Stomach (tissue), 9 donors: ENCODE measurements around the gene SPAM1. TPM values are rescaled to one million over a fixed set of nuclear protein-coding genes. Genes with fewer than 3 reads are reported as not detected.

Source experiments
- DNase-seq, 2 donors: peaks; one replicate each; pipeline versions ENCODE4 v3.0.0 to v3.0.0-alpha.2; 2013 to 2019
- H3K27ac ChIP-seq, 5 donors: fragments of 200-600 bp in 4 of 5; sonication (generic) in 4 of 5; one replicate each; pipeline ENCODE4 v1.5.1; 2013 to 2019; ENCODE audit warnings: mild to moderate bottlenecking in 1 of 5, moderate library complexity in 1 of 5
- H3K27me3 ChIP-seq, 3 donors: fragments of 200-600 bp; sonication (generic); one replicate each; pipeline ENCODE4 v1.5.1; 2017 to 2019; ENCODE audit warnings: mixed run types in 1 of 3
- H3K36me3 ChIP-seq, 4 donors: fragments of 200-600 bp; sonication (generic); 1 replicate in 3 of 4; 2 replicates in 1 of 4; pipeline ENCODE4 v1.5.1; 2016 to 2019
- H3K4me1 ChIP-seq, 4 donors: fragments of 200-600 bp; sonication (generic); one replicate each; pipeline ENCODE4 v1.5.1; 2016 to 2019
- H3K4me3 ChIP-seq, 4 donors: fragments of 200-600 bp; sonication (generic) in 3 of 4; one replicate each; pipeline ENCODE4 v1.5.1; 2016 to 2019; ENCODE audit warnings: mild to moderate bottlenecking in 1 of 4
- H3K9me3 ChIP-seq, 4 donors: fragments of 200-600 bp; sonication (generic); one replicate each; pipeline ENCODE4 v1.5.1; 2016 to 2019
- EP300 ChIP-seq: sonication (generic); formaldehyde crosslinking; IDR thresholded peaks from one replicate; pipeline ENCODE4 v1.6.1; 2017; ENCODE audit warnings: antibody characterized with exemption
- POLR2A ChIP-seq, 4 donors: fragments of 450-650 bp; IDR thresholded peaks; one replicate each; pipeline ENCODE4 v1.6.1; 2016; ENCODE audit warnings: antibody characterized with exemption in 4 of 4, control low read depth in 2 of 4, mild to moderate bottlenecking in 1 of 4, moderate library complexity in 1 of 4
- POLR2AphosphoS5 ChIP-seq, 3 donors: sonication (generic); formaldehyde crosslinking; IDR thresholded peaks; one replicate each; pipeline ENCODE4 v1.6.1; 2016; ENCODE audit warnings: antibody characterized with exemption in 3 of 3
- WGBS, 5 donors: extraction: QIAGEN DNeasy Blood & Tissue Kit in 3 of 5; methylation state at CpG; one replicate each; pipeline versions ENCODE4 v1.1.5 to v1.1.7; 2013 to 2018; 5-methylcytosine and 5-hydroxymethylcytosine counted together
- intact Hi-C: fragments of 100-400 bp; cut with DNase I; formaldehyde crosslinking; loops from one replicate; pipeline ENCODE4 v1.15.1; 2023; ENCODE audit warnings: low total_unique reads
- polyA plus RNA-seq, 3 donors: library from polyadenylated mRNA; stranded (reverse); fragments of 200-250 nt; gene quantifications; one replicate each; pipeline ENCODE4 v1.2.3, GENCODE V29; 2013
- total RNA-seq, 5 donors: library from RNA; depleted of rRNA; stranded (reverse); fragments of >200 nt; gene quantifications; one replicate each; pipeline versions ENCODE4 v1.1.0 to v1.2.3, GENCODE V29; 2014 to 2016
- TF ChIP-seq, protein P1 (sequence below), 7 experiments: fragments of 450-650 bp in 4 of 7; fragments of 200-600 bp in 3 of 7; sonication (generic) in 3 of 7; IDR thresholded peaks; one replicate each; pipeline ENCODE4 v1.5.1; 2016 to 2019; ENCODE audit warnings: antibody characterized with exemption in 7 of 7, control low read depth in 2 of 7, mild to moderate bottlenecking in 1 of 7
- donor health status: healthy with polysubstance abuse.
- donor health status: Bipolar disorder and iron deficiency.
- donor health status: healthy.

Gene SPAM1
- total and polyA plus RNA-seq, 8 donors, result not detected

DNA sequence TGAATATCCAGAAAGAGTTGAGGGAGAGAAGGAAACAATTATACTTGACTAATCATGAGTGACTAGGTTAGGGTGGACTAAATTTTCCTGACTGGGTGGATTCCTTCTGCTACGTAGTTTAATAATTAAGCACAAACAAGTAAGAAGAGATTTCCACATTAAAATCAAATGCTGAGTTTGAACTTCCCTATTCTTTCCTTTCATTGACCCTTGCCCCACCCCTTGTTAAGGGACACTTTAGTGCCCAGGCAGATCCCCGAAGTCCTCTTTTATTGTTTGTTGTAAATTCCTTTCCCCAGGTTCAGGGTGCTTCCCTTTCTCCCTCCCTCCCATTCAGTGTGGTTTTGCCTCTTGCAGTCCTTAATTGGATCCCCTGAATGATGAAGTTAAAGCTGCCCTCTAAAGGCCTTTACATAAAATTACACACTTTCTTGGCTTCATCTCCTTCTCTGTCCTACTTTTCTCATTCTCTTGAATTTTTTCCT is 8.8 kb upstream of the SPAM1 start:
- peaks cover 0 to 8% (median 3%) of the 10 kb centered on the region in 4 donors for H3K4me1 ChIP-seq
- no peaks in the 10 kb centered on the region for H3K36me3 ChIP-seq
- peak in 1 of 2 donors; percentile 49 for DNase-seq
- 12 to 21% (median 16%) methylated on average over 2 of the region's 2 CpGs for WGBS, 5 donors
- intact Hi-C loops, result no loop called here
- TF ChIP-seq, protein P1, sequence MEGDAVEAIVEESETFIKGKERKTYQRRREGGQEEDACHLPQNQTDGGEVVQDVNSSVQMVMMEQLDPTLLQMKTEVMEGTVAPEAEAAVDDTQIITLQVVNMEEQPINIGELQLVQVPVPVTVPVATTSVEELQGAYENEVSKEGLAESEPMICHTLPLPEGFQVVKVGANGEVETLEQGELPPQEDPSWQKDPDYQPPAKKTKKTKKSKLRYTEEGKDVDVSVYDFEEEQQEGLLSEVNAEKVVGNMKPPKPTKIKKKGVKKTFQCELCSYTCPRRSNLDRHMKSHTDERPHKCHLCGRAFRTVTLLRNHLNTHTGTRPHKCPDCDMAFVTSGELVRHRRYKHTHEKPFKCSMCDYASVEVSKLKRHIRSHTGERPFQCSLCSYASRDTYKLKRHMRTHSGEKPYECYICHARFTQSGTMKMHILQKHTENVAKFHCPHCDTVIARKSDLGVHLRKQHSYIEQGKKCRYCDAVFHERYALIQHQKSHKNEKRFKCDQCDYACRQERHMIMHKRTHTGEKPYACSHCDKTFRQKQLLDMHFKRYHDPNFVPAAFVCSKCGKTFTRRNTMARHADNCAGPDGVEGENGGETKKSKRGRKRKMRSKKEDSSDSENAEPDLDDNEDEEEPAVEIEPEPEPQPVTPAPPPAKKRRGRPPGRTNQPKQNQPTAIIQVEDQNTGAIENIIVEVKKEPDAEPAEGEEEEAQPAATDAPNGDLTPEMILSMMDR (IDR thresholded peaks at IDR 0.05), result peak in 1 of 7 experiments; percentile 28
- TF ChIP-seq POLR2AphosphoS5 (IDR thresholded peaks at IDR 0.05), result no peak
- H3K9me3 ChIP-seq, result no peaks in the 10 kb centered on the region
- no peaks in the 10 kb centered on the region for H3K27me3 ChIP-seq
- H3K4me3 ChIP-seq, result no peak overlapping the region
- H3K27ac ChIP-seq, result peak overlapping the region; percentile 44 to 72 (median 64)

DNA sequence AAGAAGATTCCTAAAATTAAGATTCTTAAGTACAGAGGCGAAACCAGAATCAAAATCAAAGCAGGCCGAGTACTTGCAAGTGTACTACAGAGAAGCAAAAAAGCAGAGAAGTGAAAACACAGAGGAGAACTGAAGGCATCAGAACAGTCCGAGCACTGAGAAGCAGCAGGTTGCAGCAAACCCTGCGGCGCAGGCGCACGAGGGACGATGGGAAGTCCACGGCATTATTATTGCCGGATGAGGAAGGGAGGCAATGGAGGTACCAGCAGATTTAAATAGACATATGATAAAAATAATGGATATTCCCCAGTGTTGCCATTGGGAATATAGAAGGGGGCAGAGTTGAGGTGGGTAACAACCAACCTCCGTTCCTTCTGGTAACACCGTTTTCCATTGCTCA is 7.2 kb upstream of the SPAM1 start:
- WGBS, 5 donors, result 94 to 98% (median 97%) methylated on average over 12 of the region's 12 CpGs
- H3K9me3 ChIP-seq, result no peaks in the 10 kb centered on the region
- TF ChIP-seq POLR2AphosphoS5 (IDR thresholded peaks at IDR 0.05) (no peak), EP300 (no peak), POLR2A (IDR thresholded peaks at IDR 0.05) (no peak)
- TF ChIP-seq, protein P1 (IDR thresholded peaks at IDR 0.05), result no peak
- H3K36me3 ChIP-seq, result no peaks in the 10 kb centered on the region
- no peak overlapping the region for H3K27ac ChIP-seq
- H3K4me3 ChIP-seq, result no peak overlapping the region
- DNase-seq, result no peak
- H3K27me3 ChIP-seq, result no peaks in the 10 kb centered on the region
- peaks cover 0 to 8% (median 3%) of the 10 kb centered on the region in 4 donors for H3K4me1 ChIP-seq
- intact Hi-C loops, result no loop called here

DNA sequence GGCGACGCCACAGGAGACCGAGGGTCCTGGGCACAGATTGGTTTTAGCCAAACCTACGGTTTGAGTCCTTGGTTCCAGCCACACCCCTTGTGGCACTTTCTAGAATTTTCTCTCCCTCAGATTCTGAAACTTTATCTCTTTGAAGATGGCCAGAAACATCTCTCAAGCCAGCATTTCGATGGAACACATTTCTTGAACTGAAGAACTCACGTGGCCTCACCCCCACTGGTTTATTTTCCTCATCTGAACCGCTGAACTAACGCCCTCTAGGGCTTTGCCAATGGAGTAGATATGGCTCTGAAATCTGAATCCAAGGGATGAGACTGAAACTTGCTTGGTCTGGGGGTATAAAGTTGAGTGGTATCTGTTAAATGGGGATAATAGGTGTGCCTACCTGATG is 6.7 kb upstream of the SPAM1 start:
- WGBS, 5 donors, result 85 to 93% (median 89%) methylated on average over 8 of the region's 8 CpGs
- intact Hi-C loops, result no loop called here

DNA sequence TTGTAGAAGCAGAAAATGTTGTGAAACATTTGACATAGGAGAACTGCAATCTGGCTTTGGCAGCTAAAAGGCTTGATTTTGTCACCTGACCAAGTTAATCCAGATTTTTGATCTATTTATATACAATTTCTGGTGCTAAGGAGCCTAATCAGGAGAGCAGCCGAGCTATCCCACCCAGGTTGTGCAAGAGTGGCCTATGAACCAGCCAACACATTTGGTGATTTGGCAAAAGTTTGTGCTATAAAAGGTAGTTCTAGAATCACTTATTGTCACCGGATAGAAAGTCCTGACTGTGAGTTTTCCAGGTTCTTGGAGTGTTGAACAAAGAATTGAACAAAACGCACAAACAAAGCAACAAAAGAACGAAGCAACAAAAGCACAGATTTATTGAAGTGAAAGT is 1.4 kb upstream of the SPAM1 start:
- TF ChIP-seq EP300 (no peak), POLR2AphosphoS5 (IDR thresholded peaks at IDR 0.05) (no peak), POLR2A (IDR thresholded peaks at IDR 0.05) (no peak)
- TF ChIP-seq, protein P1 (IDR thresholded peaks at IDR 0.05), result no peak
- 87 to 92% (median 88%) methylated on average over 4 of the region's 4 CpGs for WGBS, 5 donors
- no peak for DNase-seq
- intact Hi-C loops, result no loop called here
- no peaks in the 10 kb centered on the region for H3K27me3 ChIP-seq
- no peaks in the 10 kb centered on the region for H3K9me3 ChIP-seq
- no peak overlapping the region for H3K4me3 ChIP-seq
- peaks cover 0 to 10% (median under 1%) of the 10 kb centered on the region in 4 donors for H3K4me1 ChIP-seq
- H3K27ac ChIP-seq, result no peak overlapping the region
- no peaks in the 10 kb centered on the region for H3K36me3 ChIP-seq

More for the DNA sequence above, 6.7 kb upstream of the SPAM1 start:
- Histone ChIP-seq H3K9me3 (no peaks in the 10 kb centered on the region), H3K4me1 (peaks cover 0 to 8% (median 3%) of the 10 kb centered on the region in 4 donors), H3K36me3 (no peaks in the 10 kb centered on the region), H3K27me3 (no peaks in the 10 kb centered on the region), H3K27ac (no peak overlapping the region), H3K4me3 (no peak overlapping the region)
- no peak for DNase-seq
- TF ChIP-seq, protein P1 (IDR thresholded peaks at IDR 0.05), result no peak
- TF ChIP-seq POLR2A (IDR thresholded peaks at IDR 0.05) (no peak), EP300 (no peak), POLR2AphosphoS5 (IDR thresholded peaks at IDR 0.05) (no peak)
